HepG2 (cell line): ENCODE measurements around the gene ZNF134. TPM values are rescaled to one million over a fixed set of nuclear protein-coding genes. Genes with fewer than 3 reads are reported as not detected.

Source experiments
- CENPT ChIP-seq: sonication (generic); formaldehyde crosslinking; IDR thresholded peaks from 2 replicates; pipeline ENCODE4 v1.8.0; 2022; ENCODE audit warnings: low read depth, mild to moderate bottlenecking, moderate library complexity, missing genetic modification reagents
- ELF3 ChIP-seq: IDR thresholded peaks from 2 replicates; pipeline ENCODE4 v1.6.1; 2016; ENCODE audit warnings: missing genetic modification reagents, missing compliant biosample characterization
- HDAC1 ChIP-seq: sonication (generic); formaldehyde crosslinking; IDR thresholded peaks from 2 replicates; pipeline ENCODE4 v1.5.1; 2020; ENCODE audit warnings: mild to moderate bottlenecking, missing genetic modification reagents
- IRX3 ChIP-seq: sonication (generic); formaldehyde crosslinking; IDR thresholded peaks from 2 replicates; pipeline ENCODE4 v1.8.1; 2023; ENCODE audit warnings: mild to moderate bottlenecking, low read depth, missing genetic modification reagents, borderline replicate concordance
- KLF16 ChIP-seq, 2 experiments: sonication (generic) in 1 of 2; formaldehyde crosslinking in 1 of 2; IDR thresholded peaks; 2 replicates each; pipeline versions ENCODE4 v1.6.1 to v1.8.0; 2016 to 2023; ENCODE audit warnings: missing genetic modification reagents in 2 of 2, missing compliant biosample characterization in 1 of 2
- MATR3 ChIP-seq: sonication (generic); formaldehyde crosslinking; IDR thresholded peaks from 2 replicates; pipeline ENCODE4 v1.4.0; 2020; ENCODE audit warnings: missing genetic modification reagents
- MTA3 ChIP-seq: sonication (generic); formaldehyde crosslinking; IDR thresholded peaks from 2 replicates; pipeline ENCODE4 v1.4.0; 2020; ENCODE audit warnings: missing genetic modification reagents
- PHF8 ChIP-seq: sonication (generic); formaldehyde crosslinking; IDR thresholded peaks from 2 replicates; pipeline ENCODE4 v1.5.0; 2020; ENCODE audit warnings: missing genetic modification reagents
- POLR2G ChIP-seq: fragments of 200-400 bp; formaldehyde crosslinking; IDR thresholded peaks from 2 replicates; pipeline ENCODE4 v1.6.1; 2018; ENCODE audit warnings: mild to moderate bottlenecking, low read depth, low read length, moderate library complexity
- SMARCE1 ChIP-seq: fragments of 450-650 bp; IDR thresholded peaks from 2 replicates; pipeline ENCODE4 v1.6.1; 2017; ENCODE audit warnings: borderline replicate concordance
- SMC3 ChIP-seq: IDR thresholded peaks from 2 replicates; pipeline ENCODE4 v1.6.1; 2011; ENCODE audit warnings: low read length, improper control_type of control experiment
- SMYD3 ChIP-seq: sonication (generic); formaldehyde crosslinking; IDR thresholded peaks from 2 replicates; pipeline ENCODE4 v1.8.1; 2023; ENCODE audit warnings: mild to moderate bottlenecking, missing genetic modification reagents
- SP5 ChIP-seq: IDR thresholded peaks from 2 replicates; pipeline ENCODE4 v1.6.1; 2016; ENCODE audit warnings: low read depth, borderline replicate concordance
- TARDBP ChIP-seq: sonication (generic); formaldehyde crosslinking; IDR thresholded peaks from 2 replicates; pipeline ENCODE4 v1.8.0; 2022; ENCODE audit warnings: mild to moderate bottlenecking, missing genetic modification reagents
- TBX2 ChIP-seq: sonication (generic); formaldehyde crosslinking; IDR thresholded peaks from 2 replicates; pipeline ENCODE4 v1.5.0; 2020; ENCODE audit warnings: missing genetic modification reagents, mild to moderate bottlenecking, borderline replicate concordance
- U2AF2 ChIP-seq: fragments of 200-400 bp; formaldehyde crosslinking; IDR thresholded peaks from 2 replicates; pipeline ENCODE4 v1.6.1; 2017; ENCODE audit warnings: low read depth, mild to moderate bottlenecking, low read length
- ZNF230 ChIP-seq: sonication (generic); formaldehyde crosslinking; IDR thresholded peaks from 2 replicates; pipeline ENCODE4 v1.4.0; 2020; ENCODE audit warnings: mild to moderate bottlenecking, missing genetic modification reagents
- ZNF264 ChIP-seq: sonication (generic); formaldehyde crosslinking; IDR thresholded peaks from 2 replicates; pipeline ENCODE4 v1.4.0; 2020; ENCODE audit warnings: missing genetic modification reagents
- ZNF775 ChIP-seq: sonication (generic); formaldehyde crosslinking; IDR thresholded peaks from 2 replicates; pipeline ENCODE4 v1.4.0; 2020; ENCODE audit warnings: missing genetic modification reagents, mild to moderate bottlenecking, moderate library complexity, borderline replicate concordance
- ZNF790 ChIP-seq: sonication (generic); formaldehyde crosslinking; IDR thresholded peaks from 2 replicates; pipeline ENCODE4 v1.8.0; 2022; ENCODE audit warnings: missing genetic modification reagents, mild to moderate bottlenecking, borderline replicate concordance
- polyA plus RNA-seq, 8 experiments: library from polyadenylated mRNA; depleted of rRNA in 3 of 8; stranded (reverse) in 7 of 8; unstranded in 1 of 8; fragments of >200 nt; fragmentation: Illumina TruSeq in 4 of 8; extraction: Trizol in 4 of 8; gene quantifications; 2 replicates each; pipeline versions ENCODE4 v1.2.1 to v1.2.3, GENCODE V29; 2011 to 2016; ENCODE audit warnings: low read depth in 4 of 8, missing spikeins in 1 of 8, mixed read lengths in 1 of 8; ENCODE audit not compliant: insufficient read depth in 1 of 8
- total RNA-seq, 5 experiments: library from RNA; depleted of rRNA; stranded (reverse); fragments of >200 nt; fragmentation: Illumina TruSeq; extraction: Trizol; gene quantifications; 2 replicates each; pipeline ENCODE4 v1.2.3, GENCODE V29; 2016; ENCODE audit warnings: low read depth in 1 of 5
- TF ChIP-seq, protein P1 (sequence below): fragments of 450-650 bp; IDR thresholded peaks from 2 replicates; pipeline ENCODE4 v1.6.1; 2017; ENCODE audit warnings: mild to moderate bottlenecking
- TF ChIP-seq, protein P2 (sequence below): sonication (generic); formaldehyde crosslinking; IDR thresholded peaks from 2 replicates; pipeline ENCODE4 v1.5.0; 2020; ENCODE audit warnings: mild to moderate bottlenecking, missing genetic modification reagents, borderline replicate concordance
- TF ChIP-seq, protein P3 (sequence below): sonication (generic); formaldehyde crosslinking; IDR thresholded peaks from 2 replicates; pipeline ENCODE4 v1.8.1; 2023; ENCODE audit warnings: mild to moderate bottlenecking, inconsistent platforms, moderate library complexity, missing genetic modification reagents, borderline replicate concordance

ZNF134 gene
- total and polyA plus RNA-seq, 2 of the 13 experiments (the other 11 are each of a cell fraction or from before 2014, with no cell fraction given): 6.8 to 17.1 TPM

DNA sequence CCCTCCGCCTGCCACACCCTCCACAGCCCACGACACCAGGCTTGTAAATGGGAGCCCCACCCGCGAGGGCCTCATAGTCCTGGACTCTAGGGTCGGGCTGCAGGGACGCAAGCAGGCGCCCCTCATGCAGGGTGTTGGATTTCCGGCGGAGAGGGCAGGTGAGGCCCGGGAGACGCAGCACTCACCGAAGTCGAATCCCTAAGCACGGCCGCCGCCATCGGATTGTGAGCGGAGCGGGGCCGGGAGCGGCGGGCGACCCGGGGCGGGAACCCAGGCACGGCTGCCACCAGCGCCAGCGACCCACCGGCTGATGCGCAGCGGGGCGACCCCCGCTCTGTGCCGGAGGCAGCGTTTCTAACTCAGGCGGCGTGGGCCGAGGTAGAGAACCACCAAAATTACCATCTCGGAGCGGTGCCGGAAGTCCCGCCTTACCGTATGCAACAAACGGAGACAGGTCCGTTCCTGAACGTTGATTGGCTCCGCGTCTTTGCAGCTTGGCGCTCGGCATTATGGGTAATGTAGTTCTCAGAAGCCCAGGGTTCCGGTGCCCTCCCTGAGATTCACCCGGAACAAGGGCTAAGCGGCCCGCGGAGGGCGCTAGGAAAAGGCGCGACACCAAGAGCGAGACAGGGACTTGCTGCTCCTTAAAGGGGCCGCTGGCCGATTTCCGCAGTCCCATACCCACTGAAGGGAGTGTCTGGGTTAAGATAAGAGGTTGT, 35.4 kb upstream of the ZNF134 start, which contains the start of gene ZNF416 (continued):
- TF ChIP-seq, protein P1, sequence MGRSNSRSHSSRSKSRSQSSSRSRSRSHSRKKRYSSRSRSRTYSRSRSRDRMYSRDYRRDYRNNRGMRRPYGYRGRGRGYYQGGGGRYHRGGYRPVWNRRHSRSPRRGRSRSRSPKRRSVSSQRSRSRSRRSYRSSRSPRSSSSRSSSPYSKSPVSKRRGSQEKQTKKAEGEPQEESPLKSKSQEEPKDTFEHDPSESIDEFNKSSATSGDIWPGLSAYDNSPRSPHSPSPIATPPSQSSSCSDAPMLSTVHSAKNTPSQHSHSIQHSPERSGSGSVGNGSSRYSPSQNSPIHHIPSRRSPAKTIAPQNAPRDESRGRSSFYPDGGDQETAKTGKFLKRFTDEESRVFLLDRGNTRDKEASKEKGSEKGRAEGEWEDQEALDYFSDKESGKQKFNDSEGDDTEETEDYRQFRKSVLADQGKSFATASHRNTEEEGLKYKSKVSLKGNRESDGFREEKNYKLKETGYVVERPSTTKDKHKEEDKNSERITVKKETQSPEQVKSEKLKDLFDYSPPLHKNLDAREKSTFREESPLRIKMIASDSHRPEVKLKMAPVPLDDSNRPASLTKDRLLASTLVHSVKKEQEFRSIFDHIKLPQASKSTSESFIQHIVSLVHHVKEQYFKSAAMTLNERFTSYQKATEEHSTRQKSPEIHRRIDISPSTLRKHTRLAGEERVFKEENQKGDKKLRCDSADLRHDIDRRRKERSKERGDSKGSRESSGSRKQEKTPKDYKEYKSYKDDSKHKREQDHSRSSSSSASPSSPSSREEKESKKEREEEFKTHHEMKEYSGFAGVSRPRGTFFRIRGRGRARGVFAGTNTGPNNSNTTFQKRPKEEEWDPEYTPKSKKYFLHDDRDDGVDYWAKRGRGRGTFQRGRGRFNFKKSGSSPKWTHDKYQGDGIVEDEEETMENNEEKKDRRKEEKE: no peak
- TF ChIP-seq, protein P2, sequence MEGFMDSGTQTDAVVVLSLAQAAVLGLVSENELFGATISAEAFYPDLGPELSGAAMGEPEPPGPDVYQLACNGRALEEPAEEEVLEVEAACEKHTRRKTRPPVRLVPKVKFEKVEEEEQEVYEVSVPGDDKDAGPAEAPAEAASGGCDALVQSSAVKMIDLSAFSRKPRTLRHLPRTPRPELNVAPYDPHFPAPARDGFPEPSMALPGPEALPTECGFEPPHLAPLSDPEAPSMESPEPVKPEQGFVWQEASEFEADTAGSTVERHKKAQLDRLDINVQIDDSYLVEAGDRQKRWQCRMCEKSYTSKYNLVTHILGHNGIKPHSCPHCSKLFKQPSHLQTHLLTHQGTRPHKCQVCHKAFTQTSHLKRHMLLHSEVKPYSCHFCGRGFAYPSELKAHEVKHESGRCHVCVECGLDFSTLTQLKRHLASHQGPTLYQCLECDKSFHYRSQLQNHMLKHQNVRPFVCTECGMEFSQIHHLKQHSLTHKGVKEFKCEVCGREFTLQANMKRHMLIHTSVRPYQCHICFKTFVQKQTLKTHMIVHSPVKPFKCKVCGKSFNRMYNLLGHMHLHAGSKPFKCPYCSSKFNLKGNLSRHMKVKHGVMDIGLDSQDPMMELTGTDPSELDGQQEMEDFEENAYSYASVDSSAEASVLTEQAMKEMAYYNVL (CRISPR knock-in tag): peak; percentile 49; the same call in 1 of the 2 replicates
- TF ChIP-seq ZNF230 (CRISPR knock-in tag) (peak; percentile 51; the same call in 1 of the 2 replicates), IRX3 (CRISPR knock-in tag) (peak; percentile 47; the same call in 1 of the 2 replicates), MATR3 (CRISPR knock-in tag) (no peak), ZNF790 (CRISPR knock-in tag) (no peak), SP5 (no peak), HDAC1 (CRISPR knock-in tag) (peak; percentile 58; the same call in 1 of the 2 replicates), MTA3 (CRISPR knock-in tag) (no peak), ZNF264 (CRISPR knock-in tag) (peak; percentile 57; the same call in 1 of the 2 replicates), KLF16 (CRISPR knock-in tag; IDR thresholded peaks at IDR 0.05) (peak in 1 of 2 experiments; percentile 56; a peak in 1 of 4 replicates), TARDBP (CRISPR knock-in tag) (peak; percentile 52; the same call in 1 of the 2 replicates), SMC3 (no peak), POLR2G (peak; percentile 56; the same call in 1 of the 2 replicates), ELF3 (CRISPR knock-in tag) (peak; percentile 90), CENPT (CRISPR knock-in tag) (no peak), ZNF775 (CRISPR knock-in tag) (no peak), TBX2 (CRISPR knock-in tag) (peak; percentile 32; the same call in 1 of the 2 replicates), SMARCE1 (no peak), PHF8 (peak; percentile 67), SMYD3 (CRISPR knock-in tag) (0 out of 2 replicates have a peak, but pooled peaks have one; percentile 58), U2AF2 (no peak)
- TF ChIP-seq, protein P3, sequence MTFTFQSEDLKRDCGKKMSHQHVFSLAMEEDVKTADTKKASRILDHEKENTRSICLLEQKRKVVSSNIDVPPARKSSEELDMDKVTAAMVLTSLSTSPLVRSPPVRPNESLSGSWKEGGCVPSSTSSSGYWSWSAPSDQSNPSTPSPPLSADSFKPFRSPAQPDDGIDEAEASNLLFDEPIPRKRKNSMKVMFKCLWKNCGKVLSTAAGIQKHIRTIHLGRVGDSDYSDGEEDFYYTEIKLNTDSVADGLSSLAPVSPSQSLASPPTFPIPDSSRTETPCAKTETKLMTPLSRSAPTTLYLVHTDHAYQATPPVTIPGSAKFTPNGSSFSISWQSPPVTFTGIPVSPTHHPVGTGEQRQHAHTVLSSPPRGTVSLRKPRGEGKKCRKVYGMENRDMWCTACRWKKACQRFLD (CRISPR knock-in tag): peak; percentile 78; the same call in 1 of the 2 replicates
